ENCODE data around the gene NEMP1. TPM values are rescaled to one million over a fixed set of nuclear protein-coding genes. Genes with fewer than 3 reads are reported as not detected.

NEMP1 gene
- total and polyA plus RNA-seq, 2 donors (not counting 1 experiment from before 2014, with no cell fraction given): 8.4 to 11.1 TPM

- TF ChIP-seq, protein P1, sequence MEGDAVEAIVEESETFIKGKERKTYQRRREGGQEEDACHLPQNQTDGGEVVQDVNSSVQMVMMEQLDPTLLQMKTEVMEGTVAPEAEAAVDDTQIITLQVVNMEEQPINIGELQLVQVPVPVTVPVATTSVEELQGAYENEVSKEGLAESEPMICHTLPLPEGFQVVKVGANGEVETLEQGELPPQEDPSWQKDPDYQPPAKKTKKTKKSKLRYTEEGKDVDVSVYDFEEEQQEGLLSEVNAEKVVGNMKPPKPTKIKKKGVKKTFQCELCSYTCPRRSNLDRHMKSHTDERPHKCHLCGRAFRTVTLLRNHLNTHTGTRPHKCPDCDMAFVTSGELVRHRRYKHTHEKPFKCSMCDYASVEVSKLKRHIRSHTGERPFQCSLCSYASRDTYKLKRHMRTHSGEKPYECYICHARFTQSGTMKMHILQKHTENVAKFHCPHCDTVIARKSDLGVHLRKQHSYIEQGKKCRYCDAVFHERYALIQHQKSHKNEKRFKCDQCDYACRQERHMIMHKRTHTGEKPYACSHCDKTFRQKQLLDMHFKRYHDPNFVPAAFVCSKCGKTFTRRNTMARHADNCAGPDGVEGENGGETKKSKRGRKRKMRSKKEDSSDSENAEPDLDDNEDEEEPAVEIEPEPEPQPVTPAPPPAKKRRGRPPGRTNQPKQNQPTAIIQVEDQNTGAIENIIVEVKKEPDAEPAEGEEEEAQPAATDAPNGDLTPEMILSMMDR (conservative IDR thresholded peaks at IDR 0.05 in 1 of 2, IDR thresholded peaks at IDR 0.05 in 1 of 2; ENCODE audit: low read depth in 1 of 2, low read length in 2 of 2): no peak
- no peak for TF ChIP-seq EZH2 (IDR thresholded peaks at IDR 0.05; ENCODE audit: low read length, missing control alignments)
- peak overlapping the region; percentile 83 for H3K27ac ChIP-seq (ENCODE audit: insufficient read depth, low read length)
- H3K4me1 ChIP-seq (ENCODE audit: control insufficient read depth, extremely low read depth, insufficient read depth, low read length): peaks cover 31% of the 10 kb centered on the region
- H2AFZ ChIP-seq (ENCODE audit: low read length): no peak overlapping the region
- H3K4me2 ChIP-seq (ENCODE audit: extremely low read depth, insufficient read depth, low read length): peak overlapping the region; percentile 21
- H3K79me2 ChIP-seq (ENCODE audit: control insufficient read depth, insufficient read depth, low read length): peaks cover 46% of the 10 kb centered on the region
- H3K9me3 ChIP-seq (ENCODE audit: control insufficient read depth, insufficient read depth, low read depth, low read length): no peaks in the 10 kb centered on the region
- no peaks in the 10 kb centered on the region for H3K27me3 ChIP-seq (ENCODE audit: control insufficient read depth, insufficient read depth, low read length)
- peak overlapping the region; percentile 73 to 95 (median 83) for H3K4me3 ChIP-seq (replicated peaks in 1 of 4; ENCODE audit: control extremely low read depth in 1 of 4, insufficient read depth in 1 of 4, low read depth in 3 of 4, low read length in 4 of 4)
- no peaks in the 10 kb centered on the region for H4K20me1 ChIP-seq (ENCODE audit: control insufficient read depth, extremely low read depth, insufficient read depth, low read length)
- DNase-seq (ENCODE audit: low read depth in 2 of 2): peak; percentile 57 to 69
- peaks cover 19% of the 10 kb centered on the region for H3K36me3 ChIP-seq (ENCODE audit: control insufficient read depth, insufficient read depth, low read length)
- H3K9ac ChIP-seq (ENCODE audit: insufficient read depth, low read length): peak overlapping the region; percentile 86
Measured at GRCh38 chr12:57089271-57090245, 11.0 kb upstream of the NEMP1 start.

- H3K9me3 ChIP-seq (ENCODE audit: control insufficient read depth, insufficient read depth, low read depth, low read length): no peaks in the 10 kb centered on the region
- H4K20me1 ChIP-seq (ENCODE audit: control insufficient read depth, extremely low read depth, insufficient read depth, low read length): no peaks in the 10 kb centered on the region
- TF ChIP-seq, protein P1 (conservative IDR thresholded peaks at IDR 0.05 in 1 of 2, IDR thresholded peaks at IDR 0.05 in 1 of 2; ENCODE audit: low read depth in 1 of 2, low read length in 2 of 2): no peak
- TF ChIP-seq EZH2 (IDR thresholded peaks at IDR 0.05; ENCODE audit: low read length, missing control alignments): no peak
- H3K27ac ChIP-seq (ENCODE audit: insufficient read depth, low read length): peak within 1 kb of the TSS; percentile 99
- H3K4me3 ChIP-seq (replicated peaks in 1 of 4; ENCODE audit: control extremely low read depth in 1 of 4, insufficient read depth in 1 of 4, low read depth in 3 of 4, low read length in 4 of 4): peak within 1 kb of the TSS; percentile 73 to 95 (median 83)
- H3K4me1 ChIP-seq (ENCODE audit: control insufficient read depth, extremely low read depth, insufficient read depth, low read length): peaks cover 25% of the 10 kb centered on the region
- H2AFZ ChIP-seq (ENCODE audit: low read length): no peak within 1 kb of the TSS
- H3K79me2 ChIP-seq (ENCODE audit: control insufficient read depth, insufficient read depth, low read length): peaks cover 44% of the 10 kb centered on the region
- H3K4me2 ChIP-seq (ENCODE audit: extremely low read depth, insufficient read depth, low read length): peak within 1 kb of the TSS; percentile 100
- no peaks in the 10 kb centered on the region for H3K27me3 ChIP-seq (ENCODE audit: control insufficient read depth, insufficient read depth, low read length)
- H3K9ac ChIP-seq (ENCODE audit: insufficient read depth, low read length): peak within 1 kb of the TSS; percentile 86
- peaks cover 16% of the 10 kb centered on the region for H3K36me3 ChIP-seq (ENCODE audit: control insufficient read depth, insufficient read depth, low read length)
- DNase-seq (ENCODE audit: low read depth in 2 of 2): peak; percentile 94 to 98
Measured at GRCh38 chr12:57088354-57089270, 10.0 kb upstream of the NEMP1 start, which contains the start of gene NAB2. NAB2 (plus strand) TSS chr12:57089114; CDS start chr12:57089272, 158 bp downstream.

Measured in fibroblast of lung (primary cell).